HG02610 (cell line): Measurements from ENCODE around the gene SPATA21.
A peak's percentile ranks its signal among the peaks of the same experiment; 100 is the strongest.

Experiments used
- ATAC-seq: cut with Tn5 transposase; IDR thresholded peaks from one replicate; pipeline ENCODE4 v1.9.1; 2021; ENCODE audit warnings: mild to moderate bottlenecking, moderate library complexity; ENCODE audit not compliant: unreplicated experiment

The SPATA21 gene

DNA sequence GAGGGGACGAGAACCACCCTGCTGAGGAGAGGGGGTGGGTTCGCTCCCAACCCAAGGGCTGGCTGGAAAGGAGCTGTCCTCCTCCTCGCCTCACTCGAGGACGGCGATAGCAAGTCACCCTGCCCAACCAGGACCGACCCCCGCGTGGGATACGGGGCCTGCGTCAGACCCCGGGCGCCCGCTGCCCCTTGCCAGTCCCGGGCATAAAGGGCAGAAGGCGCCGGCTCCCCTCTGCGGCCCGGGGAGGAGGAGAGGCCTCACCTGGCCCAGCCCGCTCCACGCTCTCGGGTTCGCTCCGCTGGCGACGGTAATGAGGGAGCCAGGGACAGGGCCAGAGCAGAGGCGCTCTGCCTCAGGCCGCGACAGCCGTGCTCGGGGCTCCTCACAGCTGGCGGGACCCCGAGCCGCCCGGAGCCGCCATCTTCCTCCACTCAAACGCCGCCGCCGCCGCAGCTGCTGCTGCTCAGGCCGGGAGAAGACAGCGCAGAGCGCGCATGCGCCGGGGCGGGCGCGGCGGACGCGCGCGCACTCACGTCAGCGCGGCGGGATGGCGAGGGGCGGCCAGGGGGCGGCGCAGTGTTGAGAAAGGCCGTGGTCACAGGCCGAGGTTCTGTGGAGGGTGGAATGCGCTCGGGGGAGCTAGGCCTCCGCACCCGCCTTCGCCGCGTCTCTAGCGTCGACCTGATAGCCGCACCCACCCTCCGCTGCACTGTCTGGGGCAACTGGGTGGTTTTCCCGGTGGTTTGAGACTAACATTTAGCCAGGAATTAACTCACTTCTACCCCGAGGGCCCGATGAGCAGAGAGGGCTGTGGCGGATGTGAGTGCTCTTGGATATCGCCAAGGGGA, 85.0 kb downstream of the SPATA21 start, which contains the start of gene FBXO42:
Gene FBXO42, minus strand, starts transcription at position 487 of the 848 bp plus-strand sequence. CDS start 37,062 bp downstream, outside the sequence.
- peak; percentile 91 for ATAC-seq

DNA sequence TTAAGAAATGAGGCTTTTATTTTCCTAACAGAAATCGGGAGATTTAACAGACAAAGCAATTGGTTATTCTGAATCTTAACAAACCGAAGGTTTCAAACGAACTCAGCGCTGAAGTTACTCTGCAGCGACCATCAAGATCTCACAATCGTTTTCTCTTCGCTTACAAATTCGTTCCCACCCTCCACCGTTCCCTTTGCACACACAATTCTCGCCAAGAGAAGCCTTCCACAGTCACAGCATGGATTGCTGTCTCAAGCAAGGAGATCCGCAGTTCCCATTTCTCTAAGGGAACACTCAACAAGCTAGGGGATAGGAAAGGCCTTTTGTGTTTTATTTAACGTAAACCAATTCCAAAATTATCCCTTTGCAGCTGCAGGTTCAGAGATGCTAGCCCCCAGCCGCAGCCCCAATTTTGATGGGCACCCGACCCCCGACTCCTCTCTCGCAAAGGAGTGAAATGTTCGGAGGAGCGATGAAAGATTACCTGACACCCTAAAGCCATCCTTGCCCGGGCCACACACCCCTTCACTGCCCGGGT, 85.7 kb downstream of the SPATA21 start:
- ATAC-seq, result no peak

- no peak for ATAC-seq
These were observed 87.3 kb downstream of the SPATA21 start for GRCh38 chr1:16349847-16350406.
